ENCODE measurements around the gene KDM5C.

GRCh38 chrX:53159184-53159583, 65.8 kb downstream of the KDM5C start:
- TF ChIP-seq POLR2A (IDR thresholded peaks at IDR 0.05) (no peak), POLR2AphosphoS5 (IDR thresholded peaks at IDR 0.05; ENCODE audit: insufficient read depth in 1 of 2, low read depth in 1 of 2) (no peak)
